GM04503 (cell line): ENCODE measurements around the gene NPB.
"Not testable (repeated sequence)": the region's sequence is repeated elsewhere in the genome, so short reads cannot be mapped to it uniquely, and the experiment has no call there.

Source experiments
- DNase-seq: peaks from one replicate; pipeline ENCODE4 v3.0.0-alpha.2; 2012; ENCODE audit warnings: low read depth

The NPB gene

DNA sequence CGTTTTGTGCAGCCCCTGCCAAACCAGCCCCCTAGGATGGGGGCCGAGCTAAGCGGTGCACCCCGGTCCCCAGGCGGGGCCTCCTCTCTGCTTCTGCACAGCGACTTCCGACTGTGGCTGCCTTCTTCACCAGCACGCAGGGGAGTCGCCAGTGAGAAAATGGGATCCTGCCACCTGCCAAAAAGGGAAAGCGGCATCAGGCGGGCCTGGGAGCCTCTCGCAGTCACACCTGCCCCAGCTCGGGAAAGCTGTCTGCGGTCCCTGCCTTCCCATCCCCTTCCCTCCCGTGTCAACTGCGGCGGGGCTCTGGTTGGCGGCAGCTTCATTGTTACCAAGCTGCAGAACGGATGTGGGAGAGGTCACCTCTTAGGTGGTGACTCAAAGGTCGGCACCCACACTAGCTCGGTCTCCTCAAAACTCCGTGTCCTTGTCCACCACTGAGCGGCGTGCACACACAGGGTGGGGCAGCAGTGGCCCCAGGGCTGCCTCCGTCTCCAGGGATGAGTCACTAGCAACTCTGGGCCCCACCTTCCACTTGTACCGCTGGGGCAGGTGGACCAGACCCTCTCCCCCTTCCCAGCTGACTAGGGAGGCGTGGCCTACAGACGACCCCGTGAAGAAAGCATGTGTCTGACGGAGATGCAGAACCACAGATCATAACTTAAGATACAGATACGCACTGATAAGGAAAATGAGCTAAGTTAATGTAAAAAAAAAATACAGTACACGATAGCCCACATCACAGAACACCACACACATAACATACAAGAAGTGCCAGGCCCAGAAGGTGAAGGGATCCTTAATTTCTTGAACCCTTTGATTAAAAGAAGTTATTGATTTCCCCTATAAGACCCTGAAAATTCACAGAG lies 10.6 kb downstream of the NPB start:
- DNase-seq = no peak

DNA sequence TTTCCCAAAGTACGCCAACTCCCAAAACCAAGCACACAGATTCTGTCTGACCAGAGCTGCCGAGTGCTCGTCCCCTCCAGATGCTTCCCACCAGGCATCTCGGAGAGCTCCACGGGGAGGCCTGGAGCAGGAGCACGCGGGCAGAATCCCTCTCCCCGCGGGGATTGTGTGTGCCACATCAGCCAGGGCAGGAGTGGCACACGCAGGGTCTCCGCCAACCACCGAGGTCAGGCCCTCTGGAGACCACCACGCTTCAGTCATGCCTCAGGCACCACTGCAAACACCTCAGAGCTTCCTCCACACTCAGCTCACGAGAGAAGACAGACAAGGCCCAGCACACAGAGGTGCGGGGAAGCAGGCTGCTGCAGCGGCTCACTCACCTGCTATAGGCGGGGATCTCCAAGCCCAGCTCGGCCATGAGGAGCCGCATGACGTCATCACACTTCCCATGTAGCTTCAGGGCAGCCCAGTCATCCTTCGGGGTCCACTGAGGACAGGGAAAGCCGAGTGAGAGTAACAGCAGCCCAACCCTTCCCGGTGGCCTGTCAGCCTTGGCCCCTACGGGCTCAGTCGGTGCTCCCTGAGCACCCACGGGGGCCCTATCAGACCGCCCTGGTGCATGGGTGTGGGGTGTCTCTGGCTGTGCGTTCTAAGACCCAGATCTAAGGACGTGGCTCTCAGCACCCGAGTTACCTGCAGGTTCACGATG lies 11.5 kb downstream of the NPB start:
- DNase-seq = no peak

GRCh38 chr17:81914103-81914850 lies 12.2 kb downstream of the NPB start:
- no peak for DNase-seq

- DNase-seq = no peak
These were observed 13.3 kb downstream of the NPB start for GRCh38 chr17:81915331-81915730.

DNA sequence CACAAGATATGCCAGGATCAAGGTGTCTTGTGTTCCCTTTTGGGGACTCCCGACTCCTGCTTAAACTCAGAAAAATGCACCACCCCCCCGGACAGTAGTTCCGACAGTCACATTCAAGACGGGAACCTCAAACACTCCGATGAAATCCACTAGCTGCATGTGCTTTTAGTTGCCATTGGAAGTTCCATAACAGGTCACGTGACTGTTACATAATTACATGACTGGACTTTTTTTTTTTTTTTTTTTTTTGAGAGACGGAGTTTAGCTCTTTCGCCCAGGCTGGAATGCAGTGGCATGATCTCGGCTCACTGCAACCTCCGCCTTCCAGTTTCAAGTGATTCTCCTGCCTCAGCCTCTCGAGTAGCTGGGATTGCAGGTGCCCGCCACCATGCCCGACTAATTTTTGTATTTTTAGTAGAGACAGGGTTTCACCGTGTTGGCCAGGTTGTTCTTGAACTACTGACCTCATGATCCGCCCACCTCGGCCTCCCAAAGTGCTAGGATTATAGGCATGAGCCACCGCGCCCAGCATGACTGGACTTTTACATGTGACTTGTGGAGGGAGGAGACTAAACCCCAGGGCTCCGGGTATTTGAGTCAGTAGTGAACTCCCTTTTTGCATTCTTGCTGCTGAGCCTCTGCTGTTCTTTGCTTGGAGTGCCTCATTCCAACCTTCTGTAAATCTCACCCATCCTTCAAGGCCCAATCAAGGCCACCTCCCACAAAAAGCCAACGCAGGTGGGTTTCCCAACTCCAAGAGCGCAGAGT lies 14.4 kb downstream of the NPB start:
- DNase-seq = no peak

DNA sequence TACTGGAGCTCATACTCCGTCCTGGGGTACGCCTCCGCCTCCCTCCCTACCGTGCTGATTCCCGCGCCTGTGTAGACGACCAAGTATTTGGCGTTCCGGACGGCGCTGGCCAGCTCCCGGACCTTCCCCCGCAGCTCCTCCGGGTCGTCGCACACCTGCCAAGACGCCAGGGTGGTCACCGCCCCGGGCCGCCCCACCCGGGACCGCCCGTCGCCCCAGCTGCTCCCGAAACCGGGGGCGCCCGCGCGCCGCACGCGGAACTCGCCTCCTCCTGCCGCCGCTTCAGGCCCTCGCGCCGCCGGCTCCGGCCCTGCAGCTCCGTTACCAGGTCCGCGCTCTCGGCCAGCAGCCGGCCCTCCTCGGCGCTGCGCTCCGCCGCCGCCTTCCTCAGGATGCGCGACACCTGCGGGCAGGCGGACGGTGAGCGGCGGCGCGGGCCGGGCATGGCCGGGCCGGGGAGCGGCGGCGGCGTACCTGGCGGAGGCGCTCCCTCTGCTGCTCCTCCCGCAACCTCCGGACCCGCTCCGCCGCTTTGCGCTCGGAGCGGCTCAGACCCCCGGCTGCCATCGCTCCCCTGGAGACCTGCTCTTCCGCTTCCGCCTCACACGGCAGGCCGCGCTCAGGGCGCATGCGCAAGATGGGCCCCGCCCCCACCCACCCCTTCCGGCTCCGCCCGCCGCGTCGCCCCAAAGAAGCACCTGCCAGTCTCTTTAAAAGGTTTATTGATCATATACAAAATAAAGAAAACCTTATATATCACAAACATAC lies 15.7 kb downstream of the NPB start, which contains the start of gene SIRT7:
TSS of gene SIRT7 (minus strand) at position 612 of the 768 bp plus-strand sequence. CDS start at position 567, 45 bp downstream.
- DNase-seq = no peak

GRCh38 chr17:81918333-81918669 lies 16.3 kb downstream of the NPB start:
- DNase-seq = not testable (repeated sequence)

- no peak for DNase-seq
These were observed 17.0 kb downstream of the NPB start for GRCh38 chr17:81918832-81919545.

DNA sequence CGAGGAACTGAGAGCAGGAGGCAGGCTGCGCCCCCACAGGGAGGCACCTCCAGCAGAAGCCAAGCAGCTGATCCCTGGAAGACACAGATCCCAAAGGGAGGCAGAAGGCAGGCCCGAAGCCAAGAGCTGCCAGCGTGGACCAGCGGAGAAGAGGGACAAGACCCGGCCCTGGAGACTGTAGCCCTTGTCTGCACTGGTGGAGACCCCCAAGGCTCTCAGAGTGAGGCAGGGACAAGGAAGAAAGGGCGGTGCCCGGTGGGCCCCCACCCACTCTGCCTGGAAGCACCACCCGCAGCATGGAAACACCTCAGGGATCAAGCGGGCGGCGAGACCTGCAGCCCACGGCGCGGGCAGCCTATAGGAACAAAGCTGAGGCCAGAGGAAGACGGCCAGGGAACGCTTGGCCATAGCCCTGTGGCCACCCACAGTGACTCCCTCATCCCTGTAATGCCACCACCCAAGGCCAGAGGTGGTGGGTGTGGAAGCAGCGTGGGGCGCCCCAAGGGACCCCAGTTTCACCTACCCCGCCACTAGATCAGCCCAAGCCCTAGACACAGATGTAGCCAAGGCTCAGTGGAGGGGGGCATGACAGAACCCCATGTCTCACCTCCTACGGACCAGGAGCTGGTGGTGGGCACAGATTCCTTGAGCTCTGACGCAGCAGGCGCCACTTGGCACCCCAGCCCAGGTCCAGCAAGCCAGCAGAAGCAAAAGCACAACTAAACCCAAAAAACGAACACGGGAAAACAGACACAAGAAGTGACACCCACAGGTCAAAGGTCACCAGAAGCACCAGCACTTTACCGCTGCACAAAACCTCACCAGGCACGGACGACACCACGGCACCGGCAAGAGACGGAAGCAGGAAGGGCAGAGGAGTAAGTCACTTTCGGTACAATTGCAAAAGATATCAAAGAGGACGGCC lies 18.8 kb downstream of the NPB start:
- no peak for DNase-seq

DNA sequence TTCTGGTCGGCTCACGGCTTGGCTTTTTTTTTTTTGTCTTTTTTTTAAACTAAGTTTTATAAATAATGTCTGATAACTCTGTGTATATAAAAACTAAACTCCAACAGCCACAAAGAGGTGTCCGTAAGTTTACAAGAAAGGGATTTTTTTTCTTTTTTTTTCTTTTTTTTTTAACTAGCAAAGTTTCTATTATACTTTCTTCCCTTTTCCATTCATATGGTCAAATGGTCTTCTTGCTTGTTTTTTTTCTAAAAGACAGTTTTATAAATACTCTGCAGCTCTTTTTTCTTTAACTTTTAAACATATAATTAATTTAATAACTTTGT lies 19.5 kb downstream of the NPB start:
- no peak for DNase-seq

GRCh38 chr17:81921996-81922565 lies 20.0 kb downstream of the NPB start:
- no peak for DNase-seq

GRCh38 chr17:81922566-81923301 lies 20.7 kb downstream of the NPB start:
- DNase-seq = no peak

- no peak for DNase-seq
These were observed 21.5 kb downstream of the NPB start for GRCh38 chr17:81923302-81924260.

GRCh38 chr17:81924557-81925532 lies 22.8 kb downstream of the NPB start:
- no peak for DNase-seq

DNA sequence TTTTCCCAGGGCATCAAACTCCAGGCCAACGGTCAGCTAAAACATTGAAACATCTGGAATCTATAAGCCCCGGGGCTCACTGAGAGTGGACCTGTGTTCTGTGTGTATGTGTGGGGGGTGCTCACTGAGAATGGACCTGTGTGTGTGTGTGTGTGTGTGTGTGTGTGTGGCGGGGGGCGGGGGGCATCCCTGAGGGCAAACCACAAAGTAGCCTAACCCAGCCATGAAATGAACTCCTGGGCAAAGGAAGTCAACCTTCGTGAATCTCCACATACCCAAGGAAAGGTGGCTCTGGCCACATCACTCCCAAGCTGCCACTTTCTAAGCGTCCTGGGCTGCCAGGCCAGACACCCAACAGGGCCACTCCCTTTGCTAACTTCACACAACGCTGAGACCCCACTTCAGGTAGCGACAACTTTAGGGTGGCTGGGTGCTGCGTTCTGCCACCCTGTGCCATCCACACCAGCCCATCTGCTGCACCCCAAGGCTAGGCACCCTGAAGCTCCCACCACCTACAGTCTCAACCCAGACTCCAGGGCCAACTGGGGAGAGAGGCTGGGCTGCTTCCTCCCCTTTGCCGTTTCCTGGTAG lies 23.9 kb downstream of the NPB start:
- DNase-seq = no peak
